GM21717 (cell line): ENCODE data around the gene KCTD6.

Source experiments
- ATAC-seq: cut with Tn5 transposase; IDR thresholded peaks from one replicate; pipeline ENCODE4 v1.9.1; 2021; ENCODE audit warnings: mild to moderate bottlenecking, moderate library complexity; ENCODE audit not compliant: unreplicated experiment

Gene KCTD6

GRCh38 chr3:58551636-58552180 is 59.8 kb downstream of the KCTD6 start:
- ATAC-seq, result no peak
